Measurements from ENCODE around the gene MUC20.

DNA sequence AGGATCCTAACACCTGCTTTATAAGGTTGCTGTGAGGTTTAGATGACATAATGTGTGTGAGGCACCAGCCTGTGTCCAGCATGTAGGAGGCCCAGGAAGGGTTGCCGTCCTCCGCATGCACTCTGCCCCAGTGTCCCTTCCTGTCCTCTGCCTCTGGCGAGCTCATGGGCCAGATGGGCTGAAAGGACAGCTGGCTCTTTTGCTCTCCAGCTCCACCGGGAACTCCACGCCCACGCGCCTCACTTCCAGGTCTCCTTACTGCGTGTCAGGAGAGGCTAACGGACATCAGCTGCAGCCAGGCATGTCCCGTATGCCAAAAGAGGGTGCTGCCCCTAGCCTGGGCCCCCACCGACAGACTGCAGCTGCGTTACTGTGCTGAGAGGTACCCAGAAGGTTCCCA, 12.2 kb downstream of the MUC20 start:
- TF ChIP-seq EZH2 (IDR thresholded peaks at IDR 0.05): no peak
- TF ChIP-seq, protein P1, sequence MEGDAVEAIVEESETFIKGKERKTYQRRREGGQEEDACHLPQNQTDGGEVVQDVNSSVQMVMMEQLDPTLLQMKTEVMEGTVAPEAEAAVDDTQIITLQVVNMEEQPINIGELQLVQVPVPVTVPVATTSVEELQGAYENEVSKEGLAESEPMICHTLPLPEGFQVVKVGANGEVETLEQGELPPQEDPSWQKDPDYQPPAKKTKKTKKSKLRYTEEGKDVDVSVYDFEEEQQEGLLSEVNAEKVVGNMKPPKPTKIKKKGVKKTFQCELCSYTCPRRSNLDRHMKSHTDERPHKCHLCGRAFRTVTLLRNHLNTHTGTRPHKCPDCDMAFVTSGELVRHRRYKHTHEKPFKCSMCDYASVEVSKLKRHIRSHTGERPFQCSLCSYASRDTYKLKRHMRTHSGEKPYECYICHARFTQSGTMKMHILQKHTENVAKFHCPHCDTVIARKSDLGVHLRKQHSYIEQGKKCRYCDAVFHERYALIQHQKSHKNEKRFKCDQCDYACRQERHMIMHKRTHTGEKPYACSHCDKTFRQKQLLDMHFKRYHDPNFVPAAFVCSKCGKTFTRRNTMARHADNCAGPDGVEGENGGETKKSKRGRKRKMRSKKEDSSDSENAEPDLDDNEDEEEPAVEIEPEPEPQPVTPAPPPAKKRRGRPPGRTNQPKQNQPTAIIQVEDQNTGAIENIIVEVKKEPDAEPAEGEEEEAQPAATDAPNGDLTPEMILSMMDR (IDR thresholded peaks at IDR 0.05): no peak
